Heart left ventricle (tissue), 13 donors: Measurements from ENCODE around the gene STK32C.
"Not testable (repeated sequence)": the region's sequence is repeated elsewhere in the genome, so short reads cannot be mapped to it uniquely, and the experiment has no call there.

ENCODE experiments used
- CTCF ChIP-seq, 12 donors: fragments of 200-600 bp; sonication (generic) in 4 of 12; IDR thresholded peaks; one replicate each; pipeline versions ENCODE4 v1.5.0 to v1.8.0; 2018 to 2022; ENCODE audit warnings: antibody characterized with exemption in 12 of 12, mild to moderate bottlenecking in 5 of 12
- POLR2A ChIP-seq, 2 donors: fragments of 450-650 bp; IDR thresholded peaks; one replicate each; pipeline ENCODE4 v1.6.1; 2017; ENCODE audit warnings: antibody characterized with exemption in 2 of 2, mild to moderate bottlenecking in 2 of 2, moderate library complexity in 2 of 2
- donor health status: ischemic (EF 13 %, LVEDD 7.1; RV severe dilation, severe dysfunction).
- donor health status: DM: no; HTN: yes; CAD: no.
- donor health status: DM: no; HTN: no; CAD: no.
- donor health status: ischemic (EF 25% LVEDD 6.9; RV normal size, moderate dysfunction).
- donor health status: ischemic (EF 25% LVEDD 5.7; RV mildly dilated, moderate dysfunction).
- donor health status: ischemic (EF 35%, LVEDD 5.7; RV mildly dilated, moderate dysfunction).
- donor health status: nonischemic (EF 11% LVEDD 7.7; RV severe dilation, severe dysfunction).
- donor health status: DM: yes; HTN: yes; CAD: no.
- donor health status: PGD.
- donor health status: ischemic (EF 29% LVEDD 5.4; RV normal size, mild dysfunction).
- donor health status: nonischemic (EF 23%, LVEDD 6.1; RV moderate dilation, normal function).

DNA sequence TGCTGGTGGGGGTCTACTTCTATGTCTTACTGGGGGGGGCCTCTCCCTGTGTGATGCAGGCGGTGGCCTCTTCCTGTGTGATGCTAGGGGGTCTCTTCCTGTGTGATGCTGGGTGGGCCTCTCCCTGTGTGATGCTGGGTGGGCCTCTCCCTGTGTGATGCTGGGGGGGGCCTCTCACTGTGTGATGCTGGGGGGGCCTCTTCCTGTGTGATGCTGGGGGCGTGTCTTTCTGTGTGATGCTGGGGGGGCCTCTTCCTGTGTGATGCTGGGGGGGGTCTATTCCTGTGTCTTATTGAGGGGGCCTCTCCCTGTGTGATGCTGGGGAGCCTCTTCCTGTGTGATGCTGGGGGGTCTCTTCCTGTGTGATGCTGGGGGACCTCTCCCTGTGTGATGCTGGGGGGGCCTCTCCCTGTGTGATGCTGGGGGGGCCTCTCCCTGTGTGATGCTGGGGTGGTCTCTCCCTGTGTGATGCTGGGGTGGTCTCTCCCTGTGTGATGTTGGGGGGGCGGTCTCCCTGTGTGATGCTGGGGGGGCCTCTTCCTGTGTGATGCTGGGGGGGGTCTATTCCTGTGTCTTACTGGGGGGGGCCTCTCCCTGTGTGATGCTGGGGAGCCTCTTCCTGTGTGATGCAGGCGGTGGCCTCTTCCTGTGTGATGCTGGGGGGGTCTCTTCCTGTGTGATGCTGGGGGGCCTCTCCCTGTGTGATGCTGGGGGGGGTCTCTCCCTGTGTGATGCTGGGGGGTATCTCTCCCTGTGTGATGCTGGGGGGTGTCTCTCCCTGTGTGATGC is 146.7 kb downstream of the STK32C start:
- TF ChIP-seq POLR2A, CTCF (IDR thresholded peaks at IDR 0.05): not testable (repeated sequence)
